B cell (primary cell): ENCODE data around the gene TMED1.

ENCODE experiments used
- EZH2 ChIP-seq: IDR thresholded peaks from 2 replicates; pipeline ENCODE4 v1.6.1; 2012; ENCODE audit warnings: borderline replicate concordance, low read depth, mild to moderate bottlenecking, moderate library complexity, low read length; ENCODE audit not compliant: insufficient read depth, poor library complexity, severe bottlenecking
- TF ChIP-seq, protein P1 (sequence below): fragments of 200-600 bp; IDR thresholded peaks from one replicate; pipeline ENCODE4 v1.8.0; 2022; ENCODE audit warnings: antibody characterized with exemption, mild to moderate bottlenecking

DNA sequence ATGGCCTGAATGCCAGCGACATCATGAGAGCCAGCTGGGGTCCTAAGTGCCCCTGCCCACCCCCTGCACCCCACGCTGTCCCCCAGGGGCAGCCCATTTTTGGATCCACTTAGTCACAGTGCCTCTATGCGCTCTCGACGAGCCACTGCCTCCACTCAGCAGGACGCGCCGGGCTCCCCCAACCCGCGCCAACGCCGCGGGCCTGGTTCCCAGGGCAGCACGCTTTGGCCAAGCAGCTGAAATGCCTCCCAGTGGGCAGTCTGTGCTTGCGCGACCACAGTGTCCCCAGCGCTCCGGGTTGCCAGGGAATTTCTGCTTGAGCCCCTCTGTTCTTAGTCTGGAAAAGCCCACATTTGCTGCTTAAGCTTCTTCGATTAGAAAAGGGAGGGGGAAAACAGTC lies 39.4 kb downstream of the TMED1 start:
- TF ChIP-seq, protein P1, sequence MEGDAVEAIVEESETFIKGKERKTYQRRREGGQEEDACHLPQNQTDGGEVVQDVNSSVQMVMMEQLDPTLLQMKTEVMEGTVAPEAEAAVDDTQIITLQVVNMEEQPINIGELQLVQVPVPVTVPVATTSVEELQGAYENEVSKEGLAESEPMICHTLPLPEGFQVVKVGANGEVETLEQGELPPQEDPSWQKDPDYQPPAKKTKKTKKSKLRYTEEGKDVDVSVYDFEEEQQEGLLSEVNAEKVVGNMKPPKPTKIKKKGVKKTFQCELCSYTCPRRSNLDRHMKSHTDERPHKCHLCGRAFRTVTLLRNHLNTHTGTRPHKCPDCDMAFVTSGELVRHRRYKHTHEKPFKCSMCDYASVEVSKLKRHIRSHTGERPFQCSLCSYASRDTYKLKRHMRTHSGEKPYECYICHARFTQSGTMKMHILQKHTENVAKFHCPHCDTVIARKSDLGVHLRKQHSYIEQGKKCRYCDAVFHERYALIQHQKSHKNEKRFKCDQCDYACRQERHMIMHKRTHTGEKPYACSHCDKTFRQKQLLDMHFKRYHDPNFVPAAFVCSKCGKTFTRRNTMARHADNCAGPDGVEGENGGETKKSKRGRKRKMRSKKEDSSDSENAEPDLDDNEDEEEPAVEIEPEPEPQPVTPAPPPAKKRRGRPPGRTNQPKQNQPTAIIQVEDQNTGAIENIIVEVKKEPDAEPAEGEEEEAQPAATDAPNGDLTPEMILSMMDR = no peak
- no peak for TF ChIP-seq EZH2
